ENCODE measurements around the gene APOA4. TPM values are rescaled to one million over a fixed set of nuclear protein-coding genes. Genes with fewer than 3 reads are reported as not detected.

Gene APOA4
- total and polyA plus RNA-seq, 2 of the 13 experiments (the other 11 are each of a cell fraction or from before 2014, with no cell fraction given), result 3.8 to 7.2 TPM

- TF ChIP-seq, protein P1, sequence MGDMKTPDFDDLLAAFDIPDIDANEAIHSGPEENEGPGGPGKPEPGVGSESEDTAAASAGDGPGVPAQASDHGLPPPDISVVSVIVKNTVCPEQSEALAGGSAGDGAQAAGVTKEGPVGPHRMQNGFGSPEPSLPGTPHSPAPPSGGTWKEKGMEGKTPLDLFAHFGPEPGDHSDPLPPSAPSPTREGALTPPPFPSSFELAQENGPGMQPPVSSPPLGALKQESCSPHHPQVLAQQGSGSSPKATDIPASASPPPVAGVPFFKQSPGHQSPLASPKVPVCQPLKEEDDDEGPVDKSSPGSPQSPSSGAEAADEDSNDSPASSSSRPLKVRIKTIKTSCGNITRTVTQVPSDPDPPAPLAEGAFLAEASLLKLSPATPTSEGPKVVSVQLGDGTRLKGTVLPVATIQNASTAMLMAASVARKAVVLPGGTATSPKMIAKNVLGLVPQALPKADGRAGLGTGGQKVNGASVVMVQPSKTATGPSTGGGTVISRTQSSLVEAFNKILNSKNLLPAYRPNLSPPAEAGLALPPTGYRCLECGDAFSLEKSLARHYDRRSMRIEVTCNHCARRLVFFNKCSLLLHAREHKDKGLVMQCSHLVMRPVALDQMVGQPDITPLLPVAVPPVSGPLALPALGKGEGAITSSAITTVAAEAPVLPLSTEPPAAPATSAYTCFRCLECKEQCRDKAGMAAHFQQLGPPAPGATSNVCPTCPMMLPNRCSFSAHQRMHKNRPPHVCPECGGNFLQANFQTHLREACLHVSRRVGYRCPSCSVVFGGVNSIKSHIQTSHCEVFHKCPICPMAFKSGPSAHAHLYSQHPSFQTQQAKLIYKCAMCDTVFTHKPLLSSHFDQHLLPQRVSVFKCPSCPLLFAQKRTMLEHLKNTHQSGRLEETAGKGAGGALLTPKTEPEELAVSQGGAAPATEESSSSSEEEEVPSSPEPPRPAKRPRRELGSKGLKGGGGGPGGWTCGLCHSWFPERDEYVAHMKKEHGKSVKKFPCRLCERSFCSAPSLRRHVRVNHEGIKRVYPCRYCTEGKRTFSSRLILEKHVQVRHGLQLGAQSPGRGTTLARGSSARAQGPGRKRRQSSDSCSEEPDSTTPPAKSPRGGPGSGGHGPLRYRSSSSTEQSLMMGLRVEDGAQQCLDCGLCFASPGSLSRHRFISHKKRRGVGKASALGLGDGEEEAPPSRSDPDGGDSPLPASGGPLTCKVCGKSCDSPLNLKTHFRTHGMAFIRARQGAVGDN (CRISPR knock-in tag; IDR thresholded peaks at IDR 0.05), result peak; percentile 90
- TF ChIP-seq ZNF160 (CRISPR knock-in tag; IDR thresholded peaks at IDR 0.05) (no peak), CBX2 (IDR thresholded peaks at IDR 0.05; ENCODE audit: low read depth, low read length) (no peak), CBX2 (CRISPR knock-in tag; IDR thresholded peaks at IDR 0.05; ENCODE audit: low read depth) (no peak), ZNF263 (CRISPR knock-in tag; IDR thresholded peaks at IDR 0.05) (0 out of 2 replicates have a peak, but pooled peaks have one; percentile 34), YY1 (IDR thresholded peaks at IDR 0.05; ENCODE audit: insufficient read depth, insufficient replicate concordance, low read depth, low read length) (no peak), NR2F6 (IDR thresholded peaks at IDR 0.05) (no peak), NR2F6 (CRISPR knock-in tag; IDR thresholded peaks at IDR 0.05) (0 out of 2 replicates have a peak, but pooled peaks have one; percentile 31), ZSCAN5A (CRISPR knock-in tag; IDR thresholded peaks at IDR 0.05; ENCODE audit: borderline replicate concordance) (no peak), ZFP37 (CRISPR knock-in tag; IDR thresholded peaks at IDR 0.05; ENCODE audit: borderline replicate concordance) (no peak), ELF3 (CRISPR knock-in tag; IDR thresholded peaks at IDR 0.05) (no peak), ZNF776 (CRISPR knock-in tag; IDR thresholded peaks at IDR 0.05) (0 out of 2 replicates have a peak, but pooled peaks have one; percentile 37), PTBP1 (IDR thresholded peaks at IDR 0.05; ENCODE audit: low read depth, low read length, poor library complexity, severe bottlenecking) (no peak)
- TF ChIP-seq, protein P2, sequence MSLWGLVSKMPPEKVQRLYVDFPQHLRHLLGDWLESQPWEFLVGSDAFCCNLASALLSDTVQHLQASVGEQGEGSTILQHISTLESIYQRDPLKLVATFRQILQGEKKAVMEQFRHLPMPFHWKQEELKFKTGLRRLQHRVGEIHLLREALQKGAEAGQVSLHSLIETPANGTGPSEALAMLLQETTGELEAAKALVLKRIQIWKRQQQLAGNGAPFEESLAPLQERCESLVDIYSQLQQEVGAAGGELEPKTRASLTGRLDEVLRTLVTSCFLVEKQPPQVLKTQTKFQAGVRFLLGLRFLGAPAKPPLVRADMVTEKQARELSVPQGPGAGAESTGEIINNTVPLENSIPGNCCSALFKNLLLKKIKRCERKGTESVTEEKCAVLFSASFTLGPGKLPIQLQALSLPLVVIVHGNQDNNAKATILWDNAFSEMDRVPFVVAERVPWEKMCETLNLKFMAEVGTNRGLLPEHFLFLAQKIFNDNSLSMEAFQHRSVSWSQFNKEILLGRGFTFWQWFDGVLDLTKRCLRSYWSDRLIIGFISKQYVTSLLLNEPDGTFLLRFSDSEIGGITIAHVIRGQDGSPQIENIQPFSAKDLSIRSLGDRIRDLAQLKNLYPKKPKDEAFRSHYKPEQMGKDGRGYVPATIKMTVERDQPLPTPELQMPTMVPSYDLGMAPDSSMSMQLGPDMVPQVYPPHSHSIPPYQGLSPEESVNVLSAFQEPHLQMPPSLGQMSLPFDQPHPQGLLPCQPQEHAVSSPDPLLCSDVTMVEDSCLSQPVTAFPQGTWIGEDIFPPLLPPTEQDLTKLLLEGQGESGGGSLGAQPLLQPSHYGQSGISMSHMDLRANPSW (CRISPR knock-in tag; IDR thresholded peaks at IDR 0.05; ENCODE audit: borderline replicate concordance), result no peak
- TF ChIP-seq, protein P3, sequence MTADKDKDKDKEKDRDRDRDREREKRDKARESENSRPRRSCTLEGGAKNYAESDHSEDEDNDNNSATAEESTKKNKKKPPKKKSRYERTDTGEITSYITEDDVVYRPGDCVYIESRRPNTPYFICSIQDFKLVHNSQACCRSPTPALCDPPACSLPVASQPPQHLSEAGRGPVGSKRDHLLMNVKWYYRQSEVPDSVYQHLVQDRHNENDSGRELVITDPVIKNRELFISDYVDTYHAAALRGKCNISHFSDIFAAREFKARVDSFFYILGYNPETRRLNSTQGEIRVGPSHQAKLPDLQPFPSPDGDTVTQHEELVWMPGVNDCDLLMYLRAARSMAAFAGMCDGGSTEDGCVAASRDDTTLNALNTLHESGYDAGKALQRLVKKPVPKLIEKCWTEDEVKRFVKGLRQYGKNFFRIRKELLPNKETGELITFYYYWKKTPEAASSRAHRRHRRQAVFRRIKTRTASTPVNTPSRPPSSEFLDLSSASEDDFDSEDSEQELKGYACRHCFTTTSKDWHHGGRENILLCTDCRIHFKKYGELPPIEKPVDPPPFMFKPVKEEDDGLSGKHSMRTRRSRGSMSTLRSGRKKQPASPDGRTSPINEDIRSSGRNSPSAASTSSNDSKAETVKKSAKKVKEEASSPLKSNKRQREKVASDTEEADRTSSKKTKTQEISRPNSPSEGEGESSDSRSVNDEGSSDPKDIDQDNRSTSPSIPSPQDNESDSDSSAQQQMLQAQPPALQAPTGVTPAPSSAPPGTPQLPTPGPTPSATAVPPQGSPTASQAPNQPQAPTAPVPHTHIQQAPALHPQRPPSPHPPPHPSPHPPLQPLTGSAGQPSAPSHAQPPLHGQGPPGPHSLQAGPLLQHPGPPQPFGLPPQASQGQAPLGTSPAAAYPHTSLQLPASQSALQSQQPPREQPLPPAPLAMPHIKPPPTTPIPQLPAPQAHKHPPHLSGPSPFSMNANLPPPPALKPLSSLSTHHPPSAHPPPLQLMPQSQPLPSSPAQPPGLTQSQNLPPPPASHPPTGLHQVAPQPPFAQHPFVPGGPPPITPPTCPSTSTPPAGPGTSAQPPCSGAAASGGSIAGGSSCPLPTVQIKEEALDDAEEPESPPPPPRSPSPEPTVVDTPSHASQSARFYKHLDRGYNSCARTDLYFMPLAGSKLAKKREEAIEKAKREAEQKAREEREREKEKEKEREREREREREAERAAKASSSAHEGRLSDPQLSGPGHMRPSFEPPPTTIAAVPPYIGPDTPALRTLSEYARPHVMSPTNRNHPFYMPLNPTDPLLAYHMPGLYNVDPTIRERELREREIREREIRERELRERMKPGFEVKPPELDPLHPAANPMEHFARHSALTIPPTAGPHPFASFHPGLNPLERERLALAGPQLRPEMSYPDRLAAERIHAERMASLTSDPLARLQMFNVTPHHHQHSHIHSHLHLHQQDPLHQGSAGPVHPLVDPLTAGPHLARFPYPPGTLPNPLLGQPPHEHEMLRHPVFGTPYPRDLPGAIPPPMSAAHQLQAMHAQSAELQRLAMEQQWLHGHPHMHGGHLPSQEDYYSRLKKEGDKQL (CRISPR knock-in tag; IDR thresholded peaks at IDR 0.05; ENCODE audit: low read depth), result no peak
Measured at GRCh38 chr11:116823031-116823843, at the start of gene APOA4 (continued).

Data from HepG2 (cell line).